HepG2 (cell line): Measurements from ENCODE around the gene TMBIM4. TPM values are rescaled to one million over a fixed set of nuclear protein-coding genes. Genes with fewer than 3 reads are reported as not detected.

Source experiments
- ATF7-NPFF ChIP-seq: sonication (generic); formaldehyde crosslinking; IDR thresholded peaks from 2 replicates; pipeline ENCODE4 v1.8.1; 2023; ENCODE audit warnings: mild to moderate bottlenecking, low read depth, missing genetic modification reagents, moderate library complexity
- DR1 ChIP-seq: sonication (generic); formaldehyde crosslinking; IDR thresholded peaks from 2 replicates; pipeline ENCODE4 v1.8.0; 2021; ENCODE audit warnings: mild to moderate bottlenecking, missing genetic modification reagents, inconsistent platforms
- ETV5 ChIP-seq: IDR thresholded peaks from 2 replicates; pipeline ENCODE4 v1.6.1; 2018; ENCODE audit warnings: missing biosample characterization, missing genetic modification reagents, inconsistent platforms, borderline replicate concordance
- FOSL1 ChIP-seq: sonication (generic); formaldehyde crosslinking; IDR thresholded peaks from 2 replicates; pipeline ENCODE4 v1.9.0; 2021; ENCODE audit warnings: missing genetic modification reagents, borderline replicate concordance
- FOXC1 ChIP-seq: sonication (generic); formaldehyde crosslinking; IDR thresholded peaks from 2 replicates; pipeline ENCODE4 v1.8.0; 2022; ENCODE audit warnings: mild to moderate bottlenecking, missing genetic modification reagents, borderline replicate concordance
- HCFC1 ChIP-seq: fragments of 150-350 bp; IDR thresholded peaks from 2 replicates; pipeline ENCODE4 v1.6.1; 2014; ENCODE audit warnings: low read depth, low read length
- IRF2 ChIP-seq: IDR thresholded peaks from 2 replicates; pipeline ENCODE4 v1.6.1; 2018; ENCODE audit warnings: missing genetic modification reagents, missing compliant biosample characterization
- KAT2B ChIP-seq: fragments of 150-350 bp; IDR thresholded peaks from 2 replicates; pipeline ENCODE4 v1.6.1; 2014; ENCODE audit warnings: low read depth, low read length, borderline replicate concordance
- KLF16 ChIP-seq, 2 experiments: sonication (generic) in 1 of 2; formaldehyde crosslinking in 1 of 2; IDR thresholded peaks; 2 replicates each; pipeline versions ENCODE4 v1.6.1 to v1.8.0; 2016 to 2023; ENCODE audit warnings: missing genetic modification reagents in 2 of 2, missing compliant biosample characterization in 1 of 2
- NCOR1 ChIP-seq: fragments of 200-600 bp; sonication (generic); IDR thresholded peaks from 2 replicates; pipeline ENCODE4 v1.7.0; 2017; ENCODE audit warnings: antibody characterized with exemption, low read length, borderline replicate concordance
- PAF1 ChIP-seq: IDR thresholded peaks from 2 replicates; pipeline ENCODE4 v1.6.1; 2016; ENCODE audit warnings: missing genetic modification reagents, missing compliant biosample characterization
- SMAD1 ChIP-seq: sonication (generic); formaldehyde crosslinking; IDR thresholded peaks from 2 replicates; pipeline ENCODE4 v1.4.0; 2020; ENCODE audit warnings: missing genetic modification reagents, low read depth, mild to moderate bottlenecking, borderline replicate concordance
- SMYD3 ChIP-seq: sonication (generic); formaldehyde crosslinking; IDR thresholded peaks from 2 replicates; pipeline ENCODE4 v1.8.1; 2023; ENCODE audit warnings: mild to moderate bottlenecking, missing genetic modification reagents
- SYNCRIP ChIP-seq: fragments of 200-400 bp; formaldehyde crosslinking; IDR thresholded peaks from 2 replicates; pipeline ENCODE4 v1.6.1; 2018; ENCODE audit warnings: mild to moderate bottlenecking, low read depth, low read length; ENCODE audit not compliant: insufficient read depth
- ZBTB38 ChIP-seq: sonication (generic); formaldehyde crosslinking; IDR thresholded peaks from 2 replicates; pipeline ENCODE4 v1.5.1; 2020; ENCODE audit warnings: mild to moderate bottlenecking, missing genetic modification reagents
- ZNF101 ChIP-seq: sonication (generic); formaldehyde crosslinking; IDR thresholded peaks from 2 replicates; pipeline ENCODE4 v1.4.0; 2020; ENCODE audit warnings: mild to moderate bottlenecking, low read depth, missing genetic modification reagents, borderline replicate concordance
- ZNF24 ChIP-seq: fragments of 450-650 bp; IDR thresholded peaks from 2 replicates; pipeline ENCODE4 v1.6.1; 2017; ENCODE audit warnings: antibody characterized with exemption, mild to moderate bottlenecking
- ZNF451 ChIP-seq: sonication (generic); formaldehyde crosslinking; IDR thresholded peaks from 2 replicates; pipeline ENCODE4 v1.5.0; 2020; ENCODE audit warnings: mild to moderate bottlenecking, missing genetic modification reagents
- ZNF605 ChIP-seq: sonication (generic); formaldehyde crosslinking; IDR thresholded peaks from 2 replicates; pipeline ENCODE4 v1.8.0; 2022; ENCODE audit warnings: mild to moderate bottlenecking, missing genetic modification reagents
- polyA plus RNA-seq, 8 experiments: library from polyadenylated mRNA; depleted of rRNA in 3 of 8; stranded (reverse) in 7 of 8; unstranded in 1 of 8; fragments of >200 nt; fragmentation: Illumina TruSeq in 4 of 8; extraction: Trizol in 4 of 8; gene quantifications; 2 replicates each; pipeline versions ENCODE4 v1.2.1 to v1.2.3, GENCODE V29; 2011 to 2016; ENCODE audit warnings: low read depth in 4 of 8, missing spikeins in 1 of 8, mixed read lengths in 1 of 8; ENCODE audit not compliant: insufficient read depth in 1 of 8
- total RNA-seq, 5 experiments: library from RNA; depleted of rRNA; stranded (reverse); fragments of >200 nt; fragmentation: Illumina TruSeq; extraction: Trizol; gene quantifications; 2 replicates each; pipeline ENCODE4 v1.2.3, GENCODE V29; 2016; ENCODE audit warnings: low read depth in 1 of 5
- TF ChIP-seq, protein P1 (sequence below): sonication (generic); formaldehyde crosslinking; conservative IDR thresholded peaks from 2 replicates; pipeline ENCODE4 v1.4.0; 2020; ENCODE audit warnings: missing genetic modification reagents
- TF ChIP-seq, protein P2 (sequence below): sonication (generic); formaldehyde crosslinking; IDR thresholded peaks from 2 replicates; pipeline ENCODE4 v1.4.0; 2020; ENCODE audit warnings: missing genetic modification reagents
- TF ChIP-seq, protein P3 (sequence below), 2 experiments: fragments of 450-650 bp in 1 of 2; sonication (generic) in 1 of 2; formaldehyde crosslinking; IDR thresholded peaks; 2 replicates each; pipeline versions ENCODE4 v1.5.0 to v1.8.0; 2020 to 2022; ENCODE audit warnings: mild to moderate bottlenecking in 1 of 2, missing genetic modification reagents in 1 of 2
- TF ChIP-seq, protein P4 (sequence below): sonication (generic); formaldehyde crosslinking; IDR thresholded peaks from 2 replicates; pipeline ENCODE4 v1.4.0; 2020; ENCODE audit warnings: missing genetic modification reagents

Gene TMBIM4
- total and polyA plus RNA-seq, 2 of the 13 experiments (the other 11 are each of a cell fraction or from before 2014, with no cell fraction given) = 60.5 to 67.7 TPM

DNA sequence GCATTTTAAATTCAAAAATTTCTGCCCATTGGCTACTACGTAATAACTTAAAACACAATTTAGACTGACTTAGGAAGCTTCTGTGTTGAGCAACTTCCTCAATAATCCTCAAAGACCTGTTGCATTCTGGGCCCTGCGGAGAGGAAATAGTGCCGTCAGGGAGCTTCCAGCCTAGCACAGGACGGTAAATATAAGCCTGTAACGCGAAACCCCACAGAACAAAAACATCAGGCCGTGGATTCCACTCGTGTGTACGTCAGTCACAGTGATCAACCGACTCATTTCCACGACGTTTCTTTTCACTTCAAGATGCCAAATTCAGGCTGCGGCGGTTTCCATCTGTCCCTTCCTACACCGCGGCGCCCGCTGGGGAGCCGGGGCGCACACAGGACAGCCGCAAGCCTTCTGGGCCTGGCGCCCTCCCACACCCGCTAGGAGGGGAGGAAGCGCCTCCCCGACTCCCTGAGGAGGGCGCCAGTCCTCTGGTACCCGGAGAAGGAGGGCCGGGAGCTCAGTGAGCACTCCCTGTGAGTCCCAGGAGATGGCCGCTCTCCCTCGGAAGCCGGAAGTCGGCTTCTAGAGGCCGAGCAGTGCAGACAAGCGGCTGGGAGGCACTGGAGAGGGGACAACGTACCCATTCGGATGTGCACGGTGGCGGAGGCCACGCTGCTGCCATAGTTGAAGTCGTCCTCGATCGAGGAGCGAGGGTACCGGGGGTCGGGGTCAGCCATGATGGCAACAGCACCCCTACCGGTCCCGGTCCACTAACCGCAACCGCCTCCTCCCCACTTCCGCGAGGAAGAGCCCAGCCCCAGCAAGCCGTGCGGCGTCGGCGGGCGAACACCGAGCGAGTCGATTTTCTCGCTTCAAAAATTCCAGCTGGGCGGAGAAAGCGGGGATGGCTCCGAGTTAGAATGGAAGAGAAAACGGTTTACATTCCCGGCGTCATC is at the start of gene TMBIM4 (continued):
- TF ChIP-seq ATF7-NPFF (CRISPR knock-in tag) (peak; percentile 56; the same call in 1 of the 2 replicates), KAT2B (no peak), PAF1 (no peak), ZNF605 (CRISPR knock-in tag) (peak; percentile 79), KLF16 (CRISPR knock-in tag; IDR thresholded peaks at IDR 0.05) (peak; percentile 61 to 77; a peak in 2 of 4 replicates), ETV5 (CRISPR knock-in tag) (peak; percentile 89), SYNCRIP (no peak), HCFC1 (peak; percentile 30; the same call in 1 of the 2 replicates), NCOR1 (0 out of 2 replicates have a peak, but pooled peaks have one; percentile 12), ZNF451 (0 out of 2 replicates have a peak, but pooled peaks have one; percentile 20), FOSL1 (CRISPR knock-in tag) (peak; percentile 37; the same call in 1 of the 2 replicates), IRF2 (peak; percentile 85), ZNF101 (CRISPR knock-in tag) (peak; percentile 93; the same call in 1 of the 2 replicates), ZBTB38 (peak; percentile 84; the same call in 1 of the 2 replicates), SMAD1 (0 out of 2 replicates have a peak, but pooled peaks have one; percentile 51), ZNF24 (no peak), DR1 (CRISPR knock-in tag) (peak; percentile 69; the same call in 1 of the 2 replicates), SMYD3 (no peak), FOXC1 (peak; percentile 50; the same call in 1 of the 2 replicates)
- TF ChIP-seq, protein P1, sequence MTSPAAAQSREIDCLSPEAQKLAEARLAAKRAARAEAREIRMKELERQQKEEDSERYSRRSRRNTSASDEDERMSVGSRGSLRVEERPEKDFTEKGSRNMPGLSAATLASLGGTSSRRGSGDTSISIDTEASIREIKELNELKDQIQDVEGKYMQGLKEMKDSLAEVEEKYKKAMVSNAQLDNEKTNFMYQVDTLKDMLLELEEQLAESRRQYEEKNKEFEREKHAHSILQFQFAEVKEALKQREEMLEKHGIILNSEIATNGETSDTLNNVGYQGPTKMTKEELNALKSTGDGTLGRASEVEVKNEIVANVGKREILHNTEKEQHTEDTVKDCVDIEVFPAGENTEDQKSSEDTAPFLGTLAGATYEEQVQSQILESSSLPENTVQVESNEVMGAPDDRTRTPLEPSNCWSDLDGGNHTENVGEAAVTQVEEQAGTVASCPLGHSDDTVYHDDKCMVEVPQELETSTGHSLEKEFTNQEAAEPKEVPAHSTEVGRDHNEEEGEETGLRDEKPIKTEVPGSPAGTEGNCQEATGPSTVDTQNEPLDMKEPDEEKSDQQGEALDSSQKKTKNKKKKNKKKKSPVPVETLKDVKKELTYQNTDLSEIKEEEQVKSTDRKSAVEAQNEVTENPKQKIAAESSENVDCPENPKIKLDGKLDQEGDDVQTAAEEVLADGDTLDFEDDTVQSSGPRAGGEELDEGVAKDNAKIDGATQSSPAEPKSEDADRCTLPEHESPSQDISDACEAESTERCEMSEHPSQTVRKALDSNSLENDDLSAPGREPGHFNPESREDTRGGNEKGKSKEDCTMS (CRISPR knock-in tag) = no peak
- TF ChIP-seq, protein P2, sequence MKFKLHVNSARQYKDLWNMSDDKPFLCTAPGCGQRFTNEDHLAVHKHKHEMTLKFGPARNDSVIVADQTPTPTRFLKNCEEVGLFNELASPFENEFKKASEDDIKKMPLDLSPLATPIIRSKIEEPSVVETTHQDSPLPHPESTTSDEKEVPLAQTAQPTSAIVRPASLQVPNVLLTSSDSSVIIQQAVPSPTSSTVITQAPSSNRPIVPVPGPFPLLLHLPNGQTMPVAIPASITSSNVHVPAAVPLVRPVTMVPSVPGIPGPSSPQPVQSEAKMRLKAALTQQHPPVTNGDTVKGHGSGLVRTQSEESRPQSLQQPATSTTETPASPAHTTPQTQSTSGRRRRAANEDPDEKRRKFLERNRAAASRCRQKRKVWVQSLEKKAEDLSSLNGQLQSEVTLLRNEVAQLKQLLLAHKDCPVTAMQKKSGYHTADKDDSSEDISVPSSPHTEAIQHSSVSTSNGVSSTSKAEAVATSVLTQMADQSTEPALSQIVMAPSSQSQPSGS (CRISPR knock-in tag) = peak; percentile 12; the same call in 1 of the 2 replicates
- TF ChIP-seq, protein P3, sequence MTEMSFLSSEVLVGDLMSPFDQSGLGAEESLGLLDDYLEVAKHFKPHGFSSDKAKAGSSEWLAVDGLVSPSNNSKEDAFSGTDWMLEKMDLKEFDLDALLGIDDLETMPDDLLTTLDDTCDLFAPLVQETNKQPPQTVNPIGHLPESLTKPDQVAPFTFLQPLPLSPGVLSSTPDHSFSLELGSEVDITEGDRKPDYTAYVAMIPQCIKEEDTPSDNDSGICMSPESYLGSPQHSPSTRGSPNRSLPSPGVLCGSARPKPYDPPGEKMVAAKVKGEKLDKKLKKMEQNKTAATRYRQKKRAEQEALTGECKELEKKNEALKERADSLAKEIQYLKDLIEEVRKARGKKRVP (CRISPR knock-in tag; IDR thresholded peaks at IDR 0.05) = peak in 1 of 2 experiments; percentile 49; a peak in 1 of 4 replicates
- TF ChIP-seq, protein P4, sequence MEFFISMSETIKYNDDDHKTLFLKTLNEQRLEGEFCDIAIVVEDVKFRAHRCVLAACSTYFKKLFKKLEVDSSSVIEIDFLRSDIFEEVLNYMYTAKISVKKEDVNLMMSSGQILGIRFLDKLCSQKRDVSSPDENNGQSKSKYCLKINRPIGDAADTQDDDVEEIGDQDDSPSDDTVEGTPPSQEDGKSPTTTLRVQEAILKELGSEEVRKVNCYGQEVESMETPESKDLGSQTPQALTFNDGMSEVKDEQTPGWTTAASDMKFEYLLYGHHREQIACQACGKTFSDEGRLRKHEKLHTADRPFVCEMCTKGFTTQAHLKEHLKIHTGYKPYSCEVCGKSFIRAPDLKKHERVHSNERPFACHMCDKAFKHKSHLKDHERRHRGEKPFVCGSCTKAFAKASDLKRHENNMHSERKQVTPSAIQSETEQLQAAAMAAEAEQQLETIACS (CRISPR knock-in tag) = no peak
